Activated CD8-positive, alpha-beta memory T cell treated with anti-CD3 and anti-CD28 coated beads for 36 hours (primary cell): ENCODE measurements around the gene MPZL1. TPM values are rescaled to one million over a fixed set of nuclear protein-coding genes. Genes with fewer than 3 reads are reported as not detected.
"Not testable (repeated sequence)": the region's sequence is repeated elsewhere in the genome, so short reads cannot be mapped to it uniquely, and the experiment has no call there.

Source experiments
- CTCF ChIA-PET: fragments of 350-600 bp; sonication (Branson Sonifier 250); formaldehyde crosslinking; loops from one replicate; lab custom pipeline; 2021; ENCODE audit warnings: antibody characterized with exemption; lab: Charles Lee
- POLR2A ChIA-PET: fragments of 350-600 bp; sonication (Branson Sonifier 250); formaldehyde crosslinking; loops from one replicate; lab custom pipeline; 2021; ENCODE audit warnings: antibody characterized with exemption; lab: Charles Lee
- total RNA-seq, 2 experiments: library from RNA; stranded (reverse); gene quantifications; one replicate each; pipeline ENCODE4 v1.2.3, GENCODE V29; 2021

The MPZL1 gene
- total RNA-seq, 2 experiments from 2014 or later, result 20.6 to 22.4 TPM

- POLR2A ChIA-PET, result interaction anchor here (1.3 kb wide), 1 partner anchor 223 kb away, joined by 5 read pairs; the partner anchor contains the start of genes DCAF6 and MPC2
- CTCF ChIA-PET, result interaction anchor here (1.3 to 1.8 kb wide), 5 partner anchors 10 to 222 kb away, joined by 3 to 7 read pairs (median 3); no protein-coding TSS in a partner anchor
Observed at GRCh38 chr1:167713330-167714081, 8.3 kb upstream of the MPZL1 start.

- ChIA-PET POLR2A (interaction anchor here (1.3 kb wide), 1 partner anchor 222 kb away, joined by 5 read pairs; the partner anchor contains the start of genes DCAF6 and MPC2), CTCF (interaction anchor here (1.1 to 1.8 kb wide), 6 partner anchors 11 to 222 kb away, joined by 3 to 7 read pairs (median 3); no protein-coding TSS in a partner anchor)
Observed at GRCh38 chr1:167714098-167714438, 7.7 kb upstream of the MPZL1 start.

GRCh38 chr1:167714439-167715156 is 7.2 kb upstream of the MPZL1 start:
- ChIA-PET CTCF (interaction anchor here (0.7 to 1.8 kb wide), 12 partner anchors 9 to 221 kb away, joined by 3 to 7 read pairs (median 3); partner anchors contain the start of gene CREG1), POLR2A (interaction anchor here (0.8 to 1.3 kb wide), 3 partner anchors 40 to 222 kb away, joined by 3 to 5 read pairs (median 3); partner anchors contain the start of genes DCAF6 and MPC2)

- POLR2A ChIA-PET, result interaction anchor here (0.8 to 2.3 kb wide), 3 partner anchors 41 to 220 kb away, joined by 3 to 11 read pairs (median 3); no protein-coding TSS in a partner anchor
- CTCF ChIA-PET, result interaction anchor here (0.6 to 1.3 kb wide), 10 partner anchors 8 to 220 kb away, joined by 3 to 5 read pairs (median 3); partner anchors contain the start of gene CREG1
Observed at GRCh38 chr1:167715157-167715999, 6.4 kb upstream of the MPZL1 start.

- ChIA-PET POLR2A (interaction anchor here (0.7 to 2.3 kb wide), 3 partner anchors 81 to 612 kb away, joined by 4 to 11 read pairs (median 5); no protein-coding TSS in a partner anchor), CTCF (interaction anchor here (0.6 to 1.2 kb wide), 7 partner anchors 67 to 121 kb away, joined by 3 to 5 read pairs (median 4); no protein-coding TSS in a partner anchor)
Observed at GRCh38 chr1:167716000-167716271, 5.8 kb upstream of the MPZL1 start.

- CTCF ChIA-PET, result interaction anchor here (1.3 kb wide), 1 partner anchor 86 kb away, joined by 3 read pairs; no protein-coding TSS in a partner anchor
- POLR2A ChIA-PET, result interaction anchor here (2.3 kb wide), 1 partner anchor 218 kb away, joined by 11 read pairs; no protein-coding TSS in a partner anchor
Observed at GRCh38 chr1:167717351-167717750, 4.4 kb upstream of the MPZL1 start.

- POLR2A ChIA-PET, result no interaction called here
- CTCF ChIA-PET, result no interaction called here
Observed at GRCh38 chr1:167718914-167719691, 2.7 kb upstream of the MPZL1 start.

- CTCF ChIA-PET, result not testable (repeated sequence)
Observed at GRCh38 chr1:167719715-167720421, 1.9 kb upstream of the MPZL1 start.

GRCh38 chr1:167720965-167721616 is 691 bp upstream of the MPZL1 start:
- ChIA-PET CTCF (interaction anchor here (0.9 kb wide), 1 partner anchor 214 kb away, joined by 3 read pairs; no protein-coding TSS in a partner anchor), POLR2A (interaction anchor here (0.9 kb wide), 1 partner anchor 89 kb away, joined by 3 read pairs; no protein-coding TSS in a partner anchor)

More at GRCh38 chr1:167719715-167720421, 1.9 kb upstream of the MPZL1 start:
- POLR2A ChIA-PET, result not testable (repeated sequence)

GRCh38 chr1:167722152-167722869 is 529 bp downstream of the MPZL1 start:
- ChIA-PET CTCF (interaction anchor here (0.5 to 0.9 kb wide), 2 partner anchors 75 to 213 kb away, joined by 3 read pairs; no protein-coding TSS in a partner anchor), POLR2A (interaction anchor here (0.6 kb wide), 1 partner anchor 275 kb away, joined by 4 read pairs; no protein-coding TSS in a partner anchor)

- POLR2A ChIA-PET, result no interaction called here
- CTCF ChIA-PET, result no interaction called here
Observed at GRCh38 chr1:167722870-167723251, 1.1 kb downstream of the MPZL1 start.

- ChIA-PET CTCF (interaction anchor here (1.1 kb wide), 2 partner anchors 9 to 36 kb away, joined by 3 to 5 read pairs; no protein-coding TSS in a partner anchor), POLR2A (no interaction called here)
Observed at GRCh38 chr1:167723707-167724323, 2.0 kb downstream of the MPZL1 start.

- ChIA-PET POLR2A (interaction anchor here (0.6 kb wide), 1 partner anchor 91 kb away, joined by 3 read pairs; no protein-coding TSS in a partner anchor), CTCF (no interaction called here)
Observed at GRCh38 chr1:167726008-167726407, 4.2 kb downstream of the MPZL1 start.

GRCh38 chr1:167728818-167729410 is 7.1 kb downstream of the MPZL1 start:
- ChIA-PET CTCF (no interaction called here), POLR2A (no interaction called here)

GRCh38 chr1:167734227-167734626 is 12.4 kb downstream of the MPZL1 start:
- POLR2A ChIA-PET, result no interaction called here

More at GRCh38 chr1:167734227-167734626, 12.4 kb downstream of the MPZL1 start:
- CTCF ChIA-PET, result no interaction called here
